ENCODE data around the gene JPH2.

The JPH2 gene

GRCh38 chr20:44095831-44096230, 91.2 kb downstream of the JPH2 start:
- DNase-seq, result no peak

- no peak for DNase-seq
Measured at GRCh38 chr20:44093249-44093582, 93.8 kb downstream of the JPH2 start.

- peak; percentile 64 to 70 (median 67) for DNase-seq
Measured at GRCh38 chr20:44092551-44093248, 94.3 kb downstream of the JPH2 start.

- DNase-seq, result no peak
Measured at GRCh38 chr20:44091026-44091425, 96.0 kb downstream of the JPH2 start.

- peak; percentile 34 to 50 (median 48) for DNase-seq
Measured at GRCh38 chr20:44089987-44090674, 96.9 kb downstream of the JPH2 start.

- no peak for DNase-seq
Measured at GRCh38 chr20:44087857-44088120, 99.2 kb downstream of the JPH2 start.

GRCh38 chr20:44087051-44087856, 99.7 kb downstream of the JPH2 start:
- no peak for DNase-seq

- no peak for DNase-seq
Measured at GRCh38 chr20:44085616-44086434, 101.2 kb downstream of the JPH2 start.

- no peak for DNase-seq
Measured at GRCh38 chr20:44084891-44085290, 102.1 kb downstream of the JPH2 start.

GRCh38 chr20:44084439-44084838, 102.5 kb downstream of the JPH2 start:
- no peak for DNase-seq

- no peak for DNase-seq
Measured at GRCh38 chr20:44083220-44083933, 103.6 kb downstream of the JPH2 start.

- DNase-seq, result no peak
Measured at GRCh38 chr20:44081888-44082287, 105.1 kb downstream of the JPH2 start.

GRCh38 chr20:44081476-44081875, 105.5 kb downstream of the JPH2 start:
- no peak for DNase-seq

GRCh38 chr20:44080646-44081267, 106.2 kb downstream of the JPH2 start:
- DNase-seq, result peak; percentile 83 to 91 (median 85)

- DNase-seq, result no peak
Measured at GRCh38 chr20:44080064-44080463, 106.9 kb downstream of the JPH2 start.

GRCh38 chr20:44079291-44079690, 107.7 kb downstream of the JPH2 start:
- DNase-seq, result no peak

- DNase-seq, result no peak
Measured at GRCh38 chr20:44075950-44076232, 111.1 kb downstream of the JPH2 start.

- peak in 1 of 3 donors; percentile 26 for DNase-seq
Measured at GRCh38 chr20:44075191-44075949, 111.6 kb downstream of the JPH2 start.

GRCh38 chr20:44074252-44075151, 112.5 kb downstream of the JPH2 start:
- DNase-seq, result peak; percentile 25 to 38 (median 25)

GRCh38 chr20:44073675-44074071, 113.3 kb downstream of the JPH2 start:
- DNase-seq, result no peak
